ENCODE data around the gene NT5DC1. TPM values are rescaled to one million over a fixed set of nuclear protein-coding genes. Genes with fewer than 3 reads are reported as not detected.

The NT5DC1 gene
- total and polyA plus RNA-seq, 4 donors, result 18.6 to 29.4 (median 20.1) TPM

- no peak overlapping the region for H3K4me3 ChIP-seq (ENCODE audit: low read depth, low read length)
- H3K27ac ChIP-seq (ENCODE audit: low read depth, low read length), result no peak overlapping the region
- H3K27me3 ChIP-seq (ENCODE audit: control insufficient read depth, insufficient read depth, low read length), result no peaks in the 10 kb centered on the region
- H3K9me3 ChIP-seq (ENCODE audit: control insufficient read depth, insufficient read depth, low read length), result no peaks in the 10 kb centered on the region
- H3K4me1 ChIP-seq (ENCODE audit: control insufficient read depth, insufficient read depth, low read length), result no peaks in the 10 kb centered on the region
- DNase-seq (ENCODE audit: low read depth in 4 of 6, low spot score in 6 of 6), result peak in 1 of 6 donors; percentile 2
- 100% methylated on average over 1 of the region's 3 CpGs for whole genome bisulfite sequencing (ENCODE audit: insufficient coverage)
- H3K36me3 ChIP-seq (ENCODE audit: control insufficient read depth, insufficient read depth, low read length), result no peaks in the 10 kb centered on the region
Measured at GRCh38 chr6:116200619-116201249, 100.1 kb downstream of the NT5DC1 start.

GRCh38 chr6:116201538-116201937, 100.9 kb downstream of the NT5DC1 start:
- Histone ChIP-seq H3K27me3 (ENCODE audit: control insufficient read depth, insufficient read depth, low read length) (no peaks in the 10 kb centered on the region), H3K4me3 (ENCODE audit: low read depth, low read length) (no peak overlapping the region), H3K4me1 (ENCODE audit: control insufficient read depth, insufficient read depth, low read length) (no peaks in the 10 kb centered on the region), H3K36me3 (ENCODE audit: control insufficient read depth, insufficient read depth, low read length) (no peaks in the 10 kb centered on the region), H3K9me3 (ENCODE audit: control insufficient read depth, insufficient read depth, low read length) (no peaks in the 10 kb centered on the region), H3K27ac (ENCODE audit: low read depth, low read length) (no peak overlapping the region)
- WGBS (ENCODE audit: insufficient coverage), result 100% methylated on average over 1 of the region's 2 CpGs
- no peak for DNase-seq (ENCODE audit: low read depth in 4 of 6, low spot score in 6 of 6)

- no peaks in the 10 kb centered on the region for H3K4me1 ChIP-seq (ENCODE audit: control insufficient read depth, insufficient read depth, low read length)
- DNase-seq (ENCODE audit: low read depth in 4 of 6, low spot score in 6 of 6), result no peak
- H3K36me3 ChIP-seq (ENCODE audit: control insufficient read depth, insufficient read depth, low read length), result no peaks in the 10 kb centered on the region
- no peaks in the 10 kb centered on the region for H3K27me3 ChIP-seq (ENCODE audit: control insufficient read depth, insufficient read depth, low read length)
- no peak overlapping the region for H3K27ac ChIP-seq (ENCODE audit: low read depth, low read length)
- H3K9me3 ChIP-seq (ENCODE audit: control insufficient read depth, insufficient read depth, low read length), result no peaks in the 10 kb centered on the region
- no peak overlapping the region for H3K4me3 ChIP-seq (ENCODE audit: low read depth, low read length)
- WGBS (ENCODE audit: insufficient coverage), result no CpG with 5 or more reads among the region's 2 CpGs
Measured at GRCh38 chr6:116205281-116205680, 104.6 kb downstream of the NT5DC1 start.

- Histone ChIP-seq H3K4me1 (ENCODE audit: control insufficient read depth, insufficient read depth, low read length) (no peaks in the 10 kb centered on the region), H3K36me3 (ENCODE audit: control insufficient read depth, insufficient read depth, low read length) (no peaks in the 10 kb centered on the region), H3K27me3 (ENCODE audit: control insufficient read depth, insufficient read depth, low read length) (no peaks in the 10 kb centered on the region), H3K9me3 (ENCODE audit: control insufficient read depth, insufficient read depth, low read length) (no peaks in the 10 kb centered on the region), H3K4me3 (ENCODE audit: low read depth, low read length) (no peak overlapping the region), H3K27ac (ENCODE audit: low read depth, low read length) (no peak overlapping the region)
- no CpG with 5 or more reads among the region's 1 CpG for WGBS (ENCODE audit: insufficient coverage)
- DNase-seq (ENCODE audit: low read depth in 4 of 6, low spot score in 6 of 6), result no peak
Measured at GRCh38 chr6:116206231-116206903, 105.7 kb downstream of the NT5DC1 start.

- H3K36me3 ChIP-seq (ENCODE audit: control insufficient read depth, insufficient read depth, low read length), result no peaks in the 10 kb centered on the region
- 100% methylated on average over 2 of the region's 4 CpGs for WGBS (ENCODE audit: insufficient coverage)
- H3K4me1 ChIP-seq (ENCODE audit: control insufficient read depth, insufficient read depth, low read length), result no peaks in the 10 kb centered on the region
- DNase-seq (ENCODE audit: low read depth in 4 of 6, low spot score in 6 of 6), result no peak
- H3K27ac ChIP-seq (ENCODE audit: low read depth, low read length), result no peak overlapping the region
- no peaks in the 10 kb centered on the region for H3K9me3 ChIP-seq (ENCODE audit: control insufficient read depth, insufficient read depth, low read length)
- no peak overlapping the region for H3K4me3 ChIP-seq (ENCODE audit: low read depth, low read length)
- no peaks in the 10 kb centered on the region for H3K27me3 ChIP-seq (ENCODE audit: control insufficient read depth, insufficient read depth, low read length)
Measured at GRCh38 chr6:116208056-116208785, 107.6 kb downstream of the NT5DC1 start.

- WGBS (ENCODE audit: insufficient coverage), result 90% methylated on average over 4 of the region's 5 CpGs
- H3K4me3 ChIP-seq (ENCODE audit: low read depth, low read length), result no peak overlapping the region
- no peaks in the 10 kb centered on the region for H3K36me3 ChIP-seq (ENCODE audit: control insufficient read depth, insufficient read depth, low read length)
- DNase-seq (ENCODE audit: low read depth in 4 of 6, low spot score in 6 of 6), result no peak
- no peaks in the 10 kb centered on the region for H3K9me3 ChIP-seq (ENCODE audit: control insufficient read depth, insufficient read depth, low read length)
- H3K27me3 ChIP-seq (ENCODE audit: control insufficient read depth, insufficient read depth, low read length), result no peaks in the 10 kb centered on the region
- H3K4me1 ChIP-seq (ENCODE audit: control insufficient read depth, insufficient read depth, low read length), result no peaks in the 10 kb centered on the region
- no peak overlapping the region for H3K27ac ChIP-seq (ENCODE audit: low read depth, low read length)
Measured at GRCh38 chr6:116210316-116210715, 109.7 kb downstream of the NT5DC1 start.

GRCh38 chr6:116210750-116211425, 110.2 kb downstream of the NT5DC1 start:
- peak in 1 of 6 donors; percentile 14 for DNase-seq (ENCODE audit: low read depth in 4 of 6, low spot score in 6 of 6)
- H3K9me3 ChIP-seq (ENCODE audit: control insufficient read depth, insufficient read depth, low read length), result no peaks in the 10 kb centered on the region
- no peaks in the 10 kb centered on the region for H3K4me1 ChIP-seq (ENCODE audit: control insufficient read depth, insufficient read depth, low read length)
- H3K36me3 ChIP-seq (ENCODE audit: control insufficient read depth, insufficient read depth, low read length), result no peaks in the 10 kb centered on the region
- no peaks in the 10 kb centered on the region for H3K27me3 ChIP-seq (ENCODE audit: control insufficient read depth, insufficient read depth, low read length)
- no peak overlapping the region for H3K4me3 ChIP-seq (ENCODE audit: low read depth, low read length)
- H3K27ac ChIP-seq (ENCODE audit: low read depth, low read length), result no peak overlapping the region
- WGBS (ENCODE audit: insufficient coverage), result 85% methylated on average over 2 of the region's 3 CpGs

GRCh38 chr6:116214681-116215080, 114.0 kb downstream of the NT5DC1 start:
- Histone ChIP-seq H3K4me1 (ENCODE audit: control insufficient read depth, insufficient read depth, low read length) (no peaks in the 10 kb centered on the region), H3K27me3 (ENCODE audit: control insufficient read depth, insufficient read depth, low read length) (no peaks in the 10 kb centered on the region), H3K27ac (ENCODE audit: low read depth, low read length) (no peak overlapping the region), H3K9me3 (ENCODE audit: control insufficient read depth, insufficient read depth, low read length) (no peaks in the 10 kb centered on the region), H3K4me3 (ENCODE audit: low read depth, low read length) (no peak overlapping the region), H3K36me3 (ENCODE audit: control insufficient read depth, insufficient read depth, low read length) (no peaks in the 10 kb centered on the region)
- DNase-seq (ENCODE audit: low read depth in 4 of 6, low spot score in 6 of 6), result no peak
- 33% methylated on average over 1 of the region's 1 CpG for WGBS (ENCODE audit: insufficient coverage)

GRCh38 chr6:116215414-116215813, 114.8 kb downstream of the NT5DC1 start:
- Histone ChIP-seq H3K9me3 (ENCODE audit: control insufficient read depth, insufficient read depth, low read length) (no peaks in the 10 kb centered on the region), H3K27me3 (ENCODE audit: control insufficient read depth, insufficient read depth, low read length) (no peaks in the 10 kb centered on the region), H3K4me3 (ENCODE audit: low read depth, low read length) (no peak overlapping the region), H3K4me1 (ENCODE audit: control insufficient read depth, insufficient read depth, low read length) (no peaks in the 10 kb centered on the region), H3K27ac (ENCODE audit: low read depth, low read length) (no peak overlapping the region), H3K36me3 (ENCODE audit: control insufficient read depth, insufficient read depth, low read length) (no peaks in the 10 kb centered on the region)
- no peak for DNase-seq (ENCODE audit: low read depth in 4 of 6, low spot score in 6 of 6)
- no CpG with 5 or more reads among the region's 5 CpGs for WGBS (ENCODE audit: insufficient coverage)

All from spinal cord (tissue), 10 donors.